GOT3 (cell line): ENCODE results near the gene MTFP1.
A peak's percentile ranks its signal among the peaks of the same experiment; 100 is the strongest.
"Not testable (repeated sequence)": the region's sequence is repeated elsewhere in the genome, so short reads cannot be mapped to it uniquely, and the experiment has no call there.

Experiments
- DNase-seq: peaks from one replicate; lab custom pipeline; 2025; ENCODE audit warnings: mixed read lengths; lab: John Stamatoyannopoulos, UW

The MTFP1 gene, protein sequence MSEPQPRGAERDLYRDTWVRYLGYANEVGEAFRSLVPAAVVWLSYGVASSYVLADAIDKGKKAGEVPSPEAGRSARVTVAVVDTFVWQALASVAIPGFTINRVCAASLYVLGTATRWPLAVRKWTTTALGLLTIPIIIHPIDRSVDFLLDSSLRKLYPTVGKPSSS

GRCh38 chr22:30425616-30426387 is at the start of gene MTFP1:
MTFP1 (plus strand) TSS chr22:30425768; CDS start chr22:30425880, 112 bp downstream.
- DNase-seq = no peak

- no peak for DNase-seq
Measured at GRCh38 chr22:30380011-30380410, 45.6 kb upstream of the MTFP1 start.

DNA sequence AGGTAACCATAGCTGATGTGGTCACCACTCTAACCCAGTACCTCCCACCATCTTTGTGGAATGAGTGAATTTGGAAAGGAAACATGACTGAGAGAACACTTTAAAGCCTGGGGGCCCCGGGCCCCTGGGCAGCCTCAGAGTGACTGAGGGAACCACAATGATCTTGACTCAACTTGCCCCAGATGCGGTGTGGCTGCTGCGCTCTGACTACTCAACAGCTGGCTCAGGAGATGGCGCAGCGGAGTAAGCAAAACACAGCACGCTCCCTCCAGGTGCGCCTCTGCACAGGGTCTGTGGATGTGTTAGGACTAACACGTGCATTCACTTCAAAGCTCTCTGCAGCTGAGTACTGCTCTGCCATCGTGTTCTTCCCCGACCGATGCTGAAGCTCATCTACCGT is 44.3 kb upstream of the MTFP1 start:
- no peak for DNase-seq

- no peak for DNase-seq
Measured at GRCh38 chr22:30382340-30382739, 43.2 kb upstream of the MTFP1 start.

- DNase-seq = no peak
Measured at GRCh38 chr22:30383061-30383460, 42.5 kb upstream of the MTFP1 start.

- DNase-seq = no peak
Measured at GRCh38 chr22:30385942-30386341, 39.6 kb upstream of the MTFP1 start.

- DNase-seq = no peak
Measured at GRCh38 chr22:30386608-30386959, 39.0 kb upstream of the MTFP1 start.

DNA sequence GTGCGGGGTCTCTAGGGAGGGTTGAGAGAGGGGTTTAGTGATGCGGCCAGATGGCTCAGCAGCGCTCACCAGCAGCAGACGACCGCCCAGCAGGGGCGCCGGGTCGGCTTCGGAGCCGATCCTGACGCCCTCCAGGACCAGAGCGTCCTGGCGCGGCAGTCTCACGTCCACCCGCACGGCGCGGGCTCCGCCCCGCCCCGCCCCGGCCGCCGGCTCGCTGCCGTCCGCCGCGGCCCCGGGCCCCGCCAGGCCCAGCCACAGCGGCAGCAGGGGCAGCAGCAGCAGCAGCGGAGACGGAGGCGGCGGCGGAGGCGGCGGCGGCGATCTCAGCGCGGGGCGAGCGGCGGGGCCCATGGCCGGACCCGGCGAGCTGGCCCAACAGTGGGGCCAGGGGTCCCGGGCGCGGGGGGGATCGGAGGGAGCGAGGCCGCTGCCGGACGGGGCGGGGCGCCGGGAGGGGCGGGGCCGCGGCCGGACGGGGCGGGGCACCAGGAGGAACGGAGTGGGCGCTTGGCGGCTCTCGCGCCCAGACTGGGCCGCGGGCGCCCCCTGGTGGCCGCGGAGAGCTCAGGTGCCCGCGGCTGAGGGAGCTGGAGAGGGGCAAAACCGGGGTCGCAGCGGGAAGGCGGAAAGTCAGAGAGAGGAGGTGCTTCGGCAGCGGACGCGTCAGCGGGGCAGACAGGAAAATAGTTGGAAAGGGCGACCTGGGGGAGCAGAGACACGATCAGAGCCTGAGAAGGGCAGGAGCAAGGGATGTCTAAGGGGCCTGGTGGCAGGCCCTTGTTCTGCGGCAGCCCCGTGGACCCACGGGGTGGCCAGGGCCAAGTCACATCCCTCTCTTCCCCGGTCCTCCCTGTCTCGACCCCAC is 38.4 kb upstream of the MTFP1 start, which contains the start of gene RNF215:
Gene RNF215, minus strand, starts transcription at position 452 of the 868 bp plus-strand sequence. Its CDS starts 98 bp downstream, at position 354.
- peak; percentile 51 for DNase-seq

- no peak for DNase-seq
Measured at GRCh38 chr22:30390974-30391691, 34.4 kb upstream of the MTFP1 start.

GRCh38 chr22:30392661-30393321 is 32.8 kb upstream of the MTFP1 start:
- no peak for DNase-seq

DNA sequence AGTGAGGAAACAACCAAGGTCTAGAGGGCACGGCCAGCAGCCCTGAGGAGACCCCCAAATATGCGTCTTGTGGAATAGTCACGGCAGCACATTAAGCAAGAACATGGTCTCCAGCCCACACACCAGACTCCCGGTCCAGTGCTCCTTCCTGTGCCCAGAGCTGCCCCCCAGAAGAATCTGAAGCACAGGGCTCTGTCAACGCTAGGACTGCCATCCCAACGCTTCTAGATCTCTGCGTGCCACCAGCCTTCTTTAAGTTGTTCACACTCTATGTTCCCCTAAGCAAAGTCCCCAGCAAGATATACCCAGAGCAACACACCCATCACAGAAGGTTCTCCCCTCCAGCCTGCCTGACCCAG is 32.3 kb upstream of the MTFP1 start:
- DNase-seq = no peak

GRCh38 chr22:30393885-30394284 is 31.7 kb upstream of the MTFP1 start:
- DNase-seq = no peak

DNA sequence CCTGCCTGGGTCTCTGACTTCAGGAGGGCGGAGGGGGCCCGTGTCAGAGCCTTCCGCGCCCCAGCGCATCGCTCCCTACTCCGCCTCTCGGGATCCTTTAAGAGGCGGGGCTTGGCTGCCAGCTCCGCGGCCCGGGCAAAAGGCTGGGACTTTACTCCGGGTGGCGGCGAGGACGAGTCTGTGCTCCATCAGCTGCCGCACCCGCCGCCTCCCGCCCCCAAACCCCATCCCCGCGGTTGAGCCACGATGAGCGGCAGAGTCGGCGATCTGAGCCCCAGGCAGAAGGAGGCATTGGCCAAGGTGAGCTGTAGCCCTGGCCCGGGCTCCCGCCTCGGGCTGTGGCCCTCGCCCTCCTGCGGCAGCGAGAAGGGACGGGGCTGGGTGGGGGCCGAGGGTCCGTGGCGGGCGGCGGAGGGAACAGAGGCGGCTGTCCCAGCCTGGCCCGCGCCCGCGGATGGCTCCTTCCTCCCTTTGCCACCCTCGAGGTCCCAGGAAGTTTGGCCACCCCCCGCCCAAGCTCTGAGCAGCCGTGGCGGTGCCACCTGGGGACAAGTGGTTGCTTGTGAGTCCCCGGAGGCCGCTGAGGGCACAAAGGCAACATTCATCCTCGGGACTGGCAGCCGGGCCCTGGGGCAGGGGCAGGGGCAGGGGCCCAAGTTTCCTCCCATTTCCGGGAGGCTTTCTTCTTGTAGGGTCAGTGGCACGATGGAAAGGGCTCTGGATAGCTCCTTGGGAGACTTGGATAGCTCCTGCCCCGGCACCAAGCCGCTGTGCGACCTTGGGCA is 28.5 kb upstream of the MTFP1 start, which contains the start of gene SEC14L2:
Gene SEC14L2, plus strand, starts transcription at position 148 of the 785 bp plus-strand sequence. Its CDS starts 99 bp downstream, at position 247.
- DNase-seq = no peak

GRCh38 chr22:30397656-30398635 is 27.6 kb upstream of the MTFP1 start:
- no peak for DNase-seq

GRCh38 chr22:30398685-30399680 is 26.6 kb upstream of the MTFP1 start:
- DNase-seq = no peak

GRCh38 chr22:30399718-30400117 is 25.9 kb upstream of the MTFP1 start:
- DNase-seq = no peak

DNA sequence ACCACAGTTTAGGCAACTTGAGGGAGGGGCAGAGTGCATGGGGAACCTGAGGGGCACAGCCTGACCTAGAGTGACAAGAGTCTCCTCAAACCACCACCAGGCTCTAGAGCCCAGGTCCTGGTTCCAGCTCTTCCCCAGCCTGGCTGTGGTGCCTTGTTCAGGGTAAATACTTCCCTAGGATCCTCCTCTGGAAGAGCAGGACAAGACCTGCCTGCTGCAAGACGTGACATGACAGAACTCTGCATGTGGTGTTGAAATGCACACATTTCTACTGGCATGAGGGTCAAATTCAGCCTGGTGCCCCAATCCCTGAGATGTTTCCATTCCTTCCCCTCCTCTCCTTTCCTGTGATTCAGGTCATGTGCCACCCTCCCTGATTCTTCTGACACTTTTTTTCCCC is 25.4 kb upstream of the MTFP1 start:
- DNase-seq = no peak

GRCh38 chr22:30401024-30401423 is 24.5 kb upstream of the MTFP1 start:
- DNase-seq = not testable (repeated sequence)
